GM18909 (cell line): ENCODE results near the gene NXT1.
"Not testable (repeated sequence)": the region's sequence is repeated elsewhere in the genome, so short reads cannot be mapped to it uniquely, and the experiment has no call there.

Experiments used
- ATAC-seq: cut with Tn5 transposase; IDR thresholded peaks from one replicate; pipeline ENCODE4 v1.9.1; 2021; ENCODE audit warnings: mild to moderate bottlenecking; ENCODE audit not compliant: unreplicated experiment, poor library complexity

NXT1 gene

GRCh38 chr20:23350196-23350903 lies at the start of gene NXT1:
NXT1 (plus strand) TSS chr20:23350791; CDS start chr20:23354042, 3,251 bp downstream.
- ATAC-seq = peak; percentile 86

GRCh38 chr20:23301436-23302050 lies 49.0 kb upstream of the NXT1 start:
- no peak for ATAC-seq

- ATAC-seq = no peak
Observed at GRCh38 chr20:23302386-23302785, 48.2 kb upstream of the NXT1 start.

- no peak for ATAC-seq
Observed at GRCh38 chr20:23302801-23303200, 47.8 kb upstream of the NXT1 start.

GRCh38 chr20:23303325-23304102 lies 47.1 kb upstream of the NXT1 start:
- no peak for ATAC-seq

GRCh38 chr20:23304616-23305015 lies 46.0 kb upstream of the NXT1 start:
- ATAC-seq = no peak

GRCh38 chr20:23305098-23305497 lies 45.5 kb upstream of the NXT1 start:
- no peak for ATAC-seq

- ATAC-seq = not testable (repeated sequence)
Observed at GRCh38 chr20:23307393-23307792, 43.2 kb upstream of the NXT1 start.

- no peak for ATAC-seq
Observed at GRCh38 chr20:23308024-23308423, 42.6 kb upstream of the NXT1 start.

GRCh38 chr20:23308908-23309307 lies 41.7 kb upstream of the NXT1 start:
- ATAC-seq = no peak

- no peak for ATAC-seq
Observed at GRCh38 chr20:23309781-23310180, 40.8 kb upstream of the NXT1 start.

GRCh38 chr20:23311947-23312506 lies 38.6 kb upstream of the NXT1 start:
- ATAC-seq = no peak

GRCh38 chr20:23313271-23313670 lies 37.3 kb upstream of the NXT1 start:
- ATAC-seq = no peak

- ATAC-seq = no peak
Observed at GRCh38 chr20:23314699-23315098, 35.9 kb upstream of the NXT1 start.

- no peak for ATAC-seq
Observed at GRCh38 chr20:23315099-23315498, 35.5 kb upstream of the NXT1 start.

- ATAC-seq = no peak
Observed at GRCh38 chr20:23316626-23317025, 34.0 kb upstream of the NXT1 start.

GRCh38 chr20:23317081-23317480 lies 33.5 kb upstream of the NXT1 start:
- ATAC-seq = no peak

- ATAC-seq = no peak
Observed at GRCh38 chr20:23318347-23318746, 32.2 kb upstream of the NXT1 start.

- no peak for ATAC-seq
Observed at GRCh38 chr20:23320317-23320716, 30.3 kb upstream of the NXT1 start.

GRCh38 chr20:23325107-23325506 lies 25.5 kb upstream of the NXT1 start:
- no peak for ATAC-seq

- ATAC-seq = no peak
Observed at GRCh38 chr20:23326774-23327173, 23.8 kb upstream of the NXT1 start.
